Measurements from ENCODE around the gene ANKRA2. TPM values are rescaled to one million over a fixed set of nuclear protein-coding genes. Genes with fewer than 3 reads are reported as not detected.
A peak's percentile ranks its signal among the peaks of the same experiment; 100 is the strongest.

Gene ANKRA2
- total and polyA plus RNA-seq, 2 of the 4 experiments (the other 2 are of a cell fraction) = 10.8 to 12.5 TPM

DNA sequence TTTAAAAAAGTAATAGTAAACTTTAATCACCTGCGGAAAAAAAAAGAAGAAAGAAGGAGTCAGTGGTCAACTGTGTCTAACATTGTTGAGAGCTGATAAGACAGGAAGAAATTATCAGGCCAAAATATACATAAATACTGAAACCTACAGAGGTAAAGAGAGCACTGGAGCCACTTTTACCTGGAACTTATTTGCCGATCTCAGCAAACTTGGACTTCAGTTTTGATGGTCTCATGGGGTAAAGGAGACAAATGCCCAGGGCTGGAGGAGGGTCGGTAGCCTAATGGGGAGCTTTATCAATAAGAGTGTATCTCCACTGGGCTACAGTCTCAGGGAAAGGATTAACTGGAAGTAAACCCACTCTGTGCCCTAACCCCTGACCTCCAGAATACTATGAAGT, 33.9 kb upstream of the ANKRA2 start:
- Histone ChIP-seq H3K4me2 (ENCODE audit: low read depth, low read length) (no peak overlapping the region), H2BK5ac (ENCODE audit: low read depth, low read length, poor library complexity, severe bottlenecking) (no peak overlapping the region), H3K4me1 (ENCODE audit: control insufficient read depth, insufficient read depth, low read length) (no peaks in the 10 kb centered on the region), H3K9me3 (ENCODE audit: control insufficient read depth, insufficient read depth, low read length) (no peaks in the 10 kb centered on the region), H4K20me1 (ENCODE audit: insufficient read depth, low read length) (no peaks in the 10 kb centered on the region), H3K4me3 (ENCODE audit: insufficient read depth, low read depth, low read length) (no peak overlapping the region), H3K14ac (replicated peaks; ENCODE audit: low read depth, low read length) (no peak overlapping the region), H3K27me3 (ENCODE audit: control insufficient read depth, insufficient read depth, low read length) (no peaks in the 10 kb centered on the region), H4K91ac (ENCODE audit: insufficient read depth, low read depth, low read length) (no peak overlapping the region), H2AK5ac (ENCODE audit: low read depth, low read length) (peak overlapping the region; percentile 53; the same call in 1 of the 2 replicates), H3K27ac (ENCODE audit: insufficient read depth, low read length) (no peak overlapping the region), H3K9ac (ENCODE audit: low read depth, low read length) (no peak overlapping the region), H3K4ac (ENCODE audit: low read depth, low read length) (peak overlapping the region; percentile 35; the same call in 1 of the 2 replicates), H4K8ac (ENCODE audit: low read depth in 2 of 2, low read length in 2 of 2) (no peak overlapping the region), H2BK20ac (ENCODE audit: low read depth, low read length) (peak overlapping the region; percentile 53), H2AFZ (replicated peaks; ENCODE audit: low read length, poor library complexity) (no peak overlapping the region), H2AK9ac (replicated peaks; ENCODE audit: low read depth, low read length, poor library complexity) (no peak overlapping the region), H2BK120ac (ENCODE audit: low read depth, low read length) (peak overlapping the region; percentile 61; the same call in 1 of the 2 replicates), H3K23ac (ENCODE audit: low read depth, low read length) (no peak overlapping the region), H3K18ac (ENCODE audit: low read depth, low read length) (no peak overlapping the region), H3K79me1 (ENCODE audit: low read depth in 1 of 2, low read length in 2 of 2) (no peaks in the 10 kb centered on the region; a peak in 1 of 4 replicates), H4K5ac (ENCODE audit: low read depth, low read length) (no peak overlapping the region), H2BK15ac (ENCODE audit: low read depth, low read length) (peak overlapping the region; percentile 88; the same call in 1 of the 3 replicates), H3K36me3 (ENCODE audit: control insufficient read depth, insufficient read depth, low read length) (no peaks in the 10 kb centered on the region), H3K56ac (ENCODE audit: extremely low read depth, insufficient read depth, low read length) (no peak overlapping the region; the same call in 1 of the 2 replicates), H3K9me1 (ENCODE audit: insufficient read depth, low read length) (no peaks in the 10 kb centered on the region)
- ChIA-PET POLR2A (ENCODE audit: unreplicated experiment) (no interaction called here), CTCF (interaction anchor here (0.6 kb wide), 1 partner anchor 307 kb away, joined by 3 read pairs; no protein-coding TSS in a partner anchor)
- no peak for ATAC-seq (ENCODE audit: low read depth)
- BruUV-seq (replicated peaks) = no TSS peak
- dilution Hi-C loops (cut with HindIII; ENCODE audit: low sequenced_read_pairs, unreplicated experiment) (loop anchor here (25.0 kb wide), 1 partner anchor 188 kb away; no protein-coding TSS in a partner anchor), in situ Hi-C loops (cut with MboI; ENCODE audit: low sequenced_read_pairs) (no loop called here), intact Hi-C loops (cut with micrococcal nuclease) (no loop called here)
- peak; percentile 90 for TF ChIP-seq MAFK (IDR thresholded peaks at IDR 0.05; ENCODE audit: low read depth, low read length)
- TF ChIP-seq, protein P1, sequence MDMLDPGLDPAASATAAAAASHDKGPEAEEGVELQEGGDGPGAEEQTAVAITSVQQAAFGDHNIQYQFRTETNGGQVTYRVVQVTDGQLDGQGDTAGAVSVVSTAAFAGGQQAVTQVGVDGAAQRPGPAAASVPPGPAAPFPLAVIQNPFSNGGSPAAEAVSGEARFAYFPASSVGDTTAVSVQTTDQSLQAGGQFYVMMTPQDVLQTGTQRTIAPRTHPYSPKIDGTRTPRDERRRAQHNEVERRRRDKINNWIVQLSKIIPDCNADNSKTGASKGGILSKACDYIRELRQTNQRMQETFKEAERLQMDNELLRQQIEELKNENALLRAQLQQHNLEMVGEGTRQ (IDR thresholded peaks at IDR 0.05; ENCODE audit: low read depth, low read length) = no peak
- WGBS, 2 experiments (ENCODE audit: extremely low coverage in 2 of 2, insufficient read length in 1 of 2) = 100% methylated on average over 1 of the region's 3 CpGs; no CpG with 5 or more reads in 1 of the 2 experiments
- DNase-seq = no peak
